Measurements from ENCODE around the gene POLR3B.

- TF ChIP-seq POLR2A (IDR thresholded peaks at IDR 0.05) (no peak), CTCF (IDR thresholded peaks at IDR 0.05) (no peak), POLR2AphosphoS5 (IDR thresholded peaks at IDR 0.05) (no peak)
Observed at GRCh38 chr12:106359646-106360399, 2.3 kb downstream of the POLR3B start.
